K562 (cell line): Measurements from ENCODE around the gene SLCO1A2.

Source experiments
- BRCA1 ChIP-seq, 2 experiments: fragments of 450-650 bp in 1 of 2; sonication (generic) in 1 of 2; formaldehyde crosslinking in 1 of 2; IDR thresholded peaks; 2 replicates each; pipeline versions ENCODE4 v1.5.0 to v1.6.1; 2017 to 2020; ENCODE audit warnings: mild to moderate bottlenecking in 1 of 2, missing genetic modification reagents in 1 of 2
- EZH2 ChIP-seq: IDR thresholded peaks from 2 replicates; pipeline ENCODE4 v1.6.1; 2012; ENCODE audit warnings: low read depth, mild to moderate bottlenecking, inconsistent platforms, low read length, borderline replicate concordance
- MTF1 ChIP-seq: fragments of 250-450 bp; sonication (Bioruptor Pico); IDR thresholded peaks from 2 replicates; pipeline ENCODE4 v1.9.0; 2021; ENCODE audit warnings: moderate library complexity, mild to moderate bottlenecking, inconsistent platforms, borderline replicate concordance
- POLR2A ChIP-seq: fragments of 450-650 bp; conservative IDR thresholded peaks from 2 replicates; pipeline ENCODE4 v1.6.1; 2016
- SIN3A ChIP-seq, 2 experiments: fragments of 150-350 bp in 1 of 2; IDR thresholded peaks; 2 replicates each; pipeline ENCODE4 v1.6.1; 2011 to 2016; ENCODE audit warnings: borderline replicate concordance in 2 of 2, low read depth in 2 of 2, low read length in 2 of 2, mild to moderate bottlenecking in 2 of 2, moderate library complexity in 2 of 2; ENCODE audit not compliant: control insufficient read depth in 1 of 2
- ZNF174 ChIP-seq: fragments of 250-450 bp; sonication (Bioruptor Pico); IDR thresholded peaks from 2 replicates; pipeline ENCODE4 v1.4.0; 2020; ENCODE audit warnings: mild to moderate bottlenecking
- TF ChIP-seq, protein P1 (sequence below): sonication (generic); formaldehyde crosslinking; IDR thresholded peaks from 2 replicates; pipeline ENCODE4 v1.9.0; 2022; ENCODE audit warnings: mild to moderate bottlenecking, missing genetic modification reagents
- TF ChIP-seq, protein P2 (sequence below), 3 experiments: IDR thresholded peaks in 2 of 3; conservative IDR thresholded peaks in 1 of 3; 2 replicates each; pipeline ENCODE4 v1.5.1; 2011 to 2012; ENCODE audit warnings: low read length in 3 of 3, mild to moderate bottlenecking in 3 of 3, control low read depth in 2 of 3, improper control_type of control experiment in 1 of 3, inconsistent platforms in 1 of 3, low read depth in 1 of 3, mixed read lengths in 1 of 3, moderate library complexity in 1 of 3; ENCODE audit not compliant: insufficient read depth in 2 of 3
- TF ChIP-seq, protein P3 (sequence below): sonication (generic); formaldehyde crosslinking; IDR thresholded peaks from 2 replicates; pipeline ENCODE4 v1.8.0; 2023; ENCODE audit warnings: mild to moderate bottlenecking, missing genetic modification reagents

DNA sequence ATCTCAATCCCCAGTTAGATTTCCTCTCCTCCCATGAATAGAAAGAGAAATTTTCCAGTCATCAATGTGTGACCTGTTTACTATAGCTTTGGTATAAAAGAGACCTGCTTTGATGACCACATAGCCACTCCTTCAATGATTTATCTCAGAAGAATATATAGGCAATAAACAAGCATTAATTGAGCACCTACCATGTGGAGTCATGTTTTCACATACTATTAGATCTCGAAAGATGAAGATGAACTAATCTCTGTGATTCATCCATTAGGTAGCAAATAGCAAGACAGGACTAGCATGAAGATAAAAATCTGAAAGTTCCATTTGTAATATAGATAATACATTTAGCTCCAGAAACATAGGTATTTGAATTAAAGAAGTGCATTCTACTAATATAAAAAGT lies 40.5 kb downstream of the SLCO1A2 start:
- TF ChIP-seq, protein P1, sequence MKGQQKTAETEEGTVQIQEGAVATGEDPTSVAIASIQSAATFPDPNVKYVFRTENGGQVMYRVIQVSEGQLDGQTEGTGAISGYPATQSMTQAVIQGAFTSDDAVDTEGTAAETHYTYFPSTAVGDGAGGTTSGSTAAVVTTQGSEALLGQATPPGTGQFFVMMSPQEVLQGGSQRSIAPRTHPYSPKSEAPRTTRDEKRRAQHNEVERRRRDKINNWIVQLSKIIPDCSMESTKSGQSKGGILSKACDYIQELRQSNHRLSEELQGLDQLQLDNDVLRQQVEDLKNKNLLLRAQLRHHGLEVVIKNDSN, result no peak
- TF ChIP-seq, protein P2, sequence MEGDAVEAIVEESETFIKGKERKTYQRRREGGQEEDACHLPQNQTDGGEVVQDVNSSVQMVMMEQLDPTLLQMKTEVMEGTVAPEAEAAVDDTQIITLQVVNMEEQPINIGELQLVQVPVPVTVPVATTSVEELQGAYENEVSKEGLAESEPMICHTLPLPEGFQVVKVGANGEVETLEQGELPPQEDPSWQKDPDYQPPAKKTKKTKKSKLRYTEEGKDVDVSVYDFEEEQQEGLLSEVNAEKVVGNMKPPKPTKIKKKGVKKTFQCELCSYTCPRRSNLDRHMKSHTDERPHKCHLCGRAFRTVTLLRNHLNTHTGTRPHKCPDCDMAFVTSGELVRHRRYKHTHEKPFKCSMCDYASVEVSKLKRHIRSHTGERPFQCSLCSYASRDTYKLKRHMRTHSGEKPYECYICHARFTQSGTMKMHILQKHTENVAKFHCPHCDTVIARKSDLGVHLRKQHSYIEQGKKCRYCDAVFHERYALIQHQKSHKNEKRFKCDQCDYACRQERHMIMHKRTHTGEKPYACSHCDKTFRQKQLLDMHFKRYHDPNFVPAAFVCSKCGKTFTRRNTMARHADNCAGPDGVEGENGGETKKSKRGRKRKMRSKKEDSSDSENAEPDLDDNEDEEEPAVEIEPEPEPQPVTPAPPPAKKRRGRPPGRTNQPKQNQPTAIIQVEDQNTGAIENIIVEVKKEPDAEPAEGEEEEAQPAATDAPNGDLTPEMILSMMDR (IDR thresholded peaks at IDR 0.05 in 2 of 3, conservative IDR thresholded peaks at IDR 0.05 in 1 of 3; ENCODE audit: insufficient read depth in 2 of 3, low read depth in 1 of 3, low read length in 3 of 3), result no peak
- TF ChIP-seq ZNF174 (CRISPR knock-in tag) (no peak), BRCA1 (IDR thresholded peaks at IDR 0.05) (no peak), BRCA1 (CRISPR knock-in tag; IDR thresholded peaks at IDR 0.05) (no peak), SIN3A (IDR thresholded peaks at IDR 0.05; ENCODE audit: borderline replicate concordance in 2 of 2, control insufficient read depth in 1 of 2, low read depth in 2 of 2, low read length in 2 of 2) (no peak), EZH2 (no peak), MTF1 (CRISPR knock-in tag) (no peak), POLR2A (no peak)
- TF ChIP-seq, protein P3, sequence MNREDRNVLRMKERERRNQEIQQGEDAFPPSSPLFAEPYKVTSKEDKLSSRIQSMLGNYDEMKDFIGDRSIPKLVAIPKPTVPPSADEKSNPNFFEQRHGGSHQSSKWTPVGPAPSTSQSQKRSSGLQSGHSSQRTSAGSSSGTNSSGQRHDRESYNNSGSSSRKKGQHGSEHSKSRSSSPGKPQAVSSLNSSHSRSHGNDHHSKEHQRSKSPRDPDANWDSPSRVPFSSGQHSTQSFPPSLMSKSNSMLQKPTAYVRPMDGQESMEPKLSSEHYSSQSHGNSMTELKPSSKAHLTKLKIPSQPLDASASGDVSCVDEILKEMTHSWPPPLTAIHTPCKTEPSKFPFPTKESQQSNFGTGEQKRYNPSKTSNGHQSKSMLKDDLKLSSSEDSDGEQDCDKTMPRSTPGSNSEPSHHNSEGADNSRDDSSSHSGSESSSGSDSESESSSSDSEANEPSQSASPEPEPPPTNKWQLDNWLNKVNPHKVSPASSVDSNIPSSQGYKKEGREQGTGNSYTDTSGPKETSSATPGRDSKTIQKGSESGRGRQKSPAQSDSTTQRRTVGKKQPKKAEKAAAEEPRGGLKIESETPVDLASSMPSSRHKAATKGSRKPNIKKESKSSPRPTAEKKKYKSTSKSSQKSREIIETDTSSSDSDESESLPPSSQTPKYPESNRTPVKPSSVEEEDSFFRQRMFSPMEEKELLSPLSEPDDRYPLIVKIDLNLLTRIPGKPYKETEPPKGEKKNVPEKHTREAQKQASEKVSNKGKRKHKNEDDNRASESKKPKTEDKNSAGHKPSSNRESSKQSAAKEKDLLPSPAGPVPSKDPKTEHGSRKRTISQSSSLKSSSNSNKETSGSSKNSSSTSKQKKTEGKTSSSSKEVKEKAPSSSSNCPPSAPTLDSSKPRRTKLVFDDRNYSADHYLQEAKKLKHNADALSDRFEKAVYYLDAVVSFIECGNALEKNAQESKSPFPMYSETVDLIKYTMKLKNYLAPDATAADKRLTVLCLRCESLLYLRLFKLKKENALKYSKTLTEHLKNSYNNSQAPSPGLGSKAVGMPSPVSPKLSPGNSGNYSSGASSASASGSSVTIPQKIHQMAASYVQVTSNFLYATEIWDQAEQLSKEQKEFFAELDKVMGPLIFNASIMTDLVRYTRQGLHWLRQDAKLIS (CRISPR knock-in tag), result no peak
